Activated CD4-positive, alpha-beta T cell treated with anti-CD3 and anti-CD28 coated beads, Interleukin-2, amount 50 U/mL, for 1 hour (primary cell): ENCODE data around the gene TRHDE.

Experiments used
- DNase-seq: peaks from one replicate; pipeline ENCODE4 v3.0.0-alpha.2; 2020

TRHDE gene

GRCh38 chr12:72523754-72524153 lies 251.6 kb downstream of the TRHDE start:
- DNase-seq = no peak

DNA sequence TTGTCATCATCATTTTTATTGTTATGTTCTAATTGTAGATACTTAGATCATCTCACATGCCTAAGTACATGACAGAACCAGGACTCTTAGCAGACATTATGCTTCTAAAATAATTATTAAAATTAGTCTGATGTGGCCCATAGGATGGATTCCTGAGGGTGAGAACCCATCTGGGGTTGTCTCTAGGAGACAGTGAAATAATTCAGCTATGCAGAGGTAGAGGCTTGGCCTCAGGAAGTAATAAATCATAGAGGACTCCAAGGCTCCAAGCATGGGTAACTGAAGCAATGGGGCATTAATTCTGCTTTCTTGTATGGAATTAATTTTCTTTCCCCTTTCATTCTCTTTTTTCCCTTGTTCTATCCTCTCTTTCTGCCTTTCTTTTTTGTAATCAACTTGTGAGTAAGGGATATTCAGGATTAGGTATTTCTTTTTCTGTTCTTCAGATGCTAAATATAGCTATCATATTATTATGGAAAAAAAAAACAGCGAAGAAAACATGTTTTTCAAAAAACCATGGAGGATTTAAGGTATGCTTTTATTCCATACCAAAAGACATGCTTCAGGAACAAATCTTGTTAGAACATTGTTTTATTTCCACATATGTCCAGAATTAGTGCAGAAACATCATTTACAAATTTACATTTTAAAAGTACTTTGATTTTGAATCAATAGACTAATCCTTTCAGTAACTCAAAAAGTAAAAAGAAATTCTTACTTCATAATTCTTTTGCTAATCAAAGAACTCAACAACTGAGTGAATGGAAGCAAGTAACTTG lies 263.2 kb downstream of the TRHDE start:
- DNase-seq = no peak

DNA sequence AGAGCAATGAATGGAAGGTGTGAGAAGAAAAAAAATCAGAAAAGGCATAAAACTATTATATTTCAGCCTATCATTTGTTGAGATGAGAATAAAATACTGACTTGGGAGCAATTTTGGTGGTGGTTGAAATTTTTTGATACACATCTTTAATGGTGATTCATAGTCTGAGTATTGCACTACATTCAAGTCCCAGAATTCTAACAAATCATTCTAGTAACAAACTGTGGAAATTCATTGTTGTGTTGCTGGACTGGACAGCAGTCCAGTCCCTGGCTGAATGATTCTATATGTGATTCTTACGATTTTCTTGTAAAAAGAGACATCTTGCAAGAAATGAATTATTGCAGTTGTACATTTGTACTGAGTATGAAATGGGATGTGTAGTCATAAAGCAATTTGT lies 268.6 kb downstream of the TRHDE start:
- DNase-seq = no peak

- no peak for DNase-seq
Measured at GRCh38 chr12:72543777-72544467, 271.8 kb downstream of the TRHDE start.

DNA sequence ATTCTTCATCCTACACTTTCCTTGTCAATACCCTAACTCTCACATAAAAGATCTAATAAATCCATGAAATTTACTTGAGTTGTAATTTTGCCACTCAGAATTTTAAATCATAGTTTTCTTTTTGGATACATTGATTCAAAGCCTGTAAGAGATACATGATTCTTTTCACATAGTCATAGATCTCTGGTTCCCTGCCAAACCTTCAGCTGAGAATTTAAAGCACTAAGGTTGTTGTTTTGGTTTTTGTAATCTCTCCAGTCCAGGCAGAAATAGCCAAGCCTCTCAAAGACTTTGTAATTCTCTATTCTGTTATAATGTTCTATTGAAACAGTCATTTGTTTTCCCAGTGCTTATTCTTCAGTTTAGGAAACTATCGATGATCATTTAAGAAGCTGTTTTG lies 273.9 kb downstream of the TRHDE start:
- DNase-seq = no peak

DNA sequence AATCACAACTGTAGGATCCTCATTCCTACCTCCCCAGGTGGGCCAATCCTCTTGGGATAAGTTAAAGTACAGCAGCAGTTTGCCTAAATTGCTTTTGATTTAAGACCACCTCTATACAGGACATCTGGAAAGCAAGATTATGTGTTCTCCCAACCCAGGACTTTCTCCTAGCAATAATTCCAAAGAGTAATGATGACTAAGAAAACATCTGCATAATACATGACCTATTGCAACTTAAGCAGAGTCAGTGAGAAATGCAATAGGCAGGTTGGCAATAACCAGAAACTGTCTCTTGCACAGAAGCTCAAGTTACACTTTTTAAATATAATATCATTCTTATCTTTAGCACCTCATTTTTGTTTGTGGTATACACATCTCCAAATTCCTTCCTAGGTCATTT lies 275.4 kb downstream of the TRHDE start:
- no peak for DNase-seq

GRCh38 chr12:72549184-72549583 lies 277.0 kb downstream of the TRHDE start:
- no peak for DNase-seq

- DNase-seq = no peak
Measured at GRCh38 chr12:72560003-72560769, 288.0 kb downstream of the TRHDE start.

DNA sequence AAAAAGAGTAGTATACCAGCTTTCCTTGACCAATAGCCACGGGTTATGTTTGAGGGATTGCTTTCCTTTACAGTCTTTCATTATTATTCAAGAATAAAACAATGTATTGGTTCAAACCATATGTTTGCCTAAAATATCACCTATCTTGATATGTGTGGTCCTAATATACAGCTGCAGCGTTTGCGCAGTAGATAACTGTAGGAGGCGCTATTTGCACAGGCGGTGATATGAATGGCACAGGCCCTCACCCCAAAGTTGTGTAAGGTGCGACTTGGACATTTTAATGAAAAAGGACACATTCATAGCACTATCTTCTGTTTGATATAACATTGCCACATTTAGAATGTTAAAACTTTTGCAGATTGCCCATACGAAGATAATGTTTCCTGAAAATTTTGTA lies 298.4 kb downstream of the TRHDE start:
- no peak for DNase-seq

- DNase-seq = no peak
Measured at GRCh38 chr12:72574138-72574537, 302.0 kb downstream of the TRHDE start.

GRCh38 chr12:72578327-72578726 lies 306.2 kb downstream of the TRHDE start:
- no peak for DNase-seq

- DNase-seq = no peak
Measured at GRCh38 chr12:72586456-72586855, 314.3 kb downstream of the TRHDE start.

DNA sequence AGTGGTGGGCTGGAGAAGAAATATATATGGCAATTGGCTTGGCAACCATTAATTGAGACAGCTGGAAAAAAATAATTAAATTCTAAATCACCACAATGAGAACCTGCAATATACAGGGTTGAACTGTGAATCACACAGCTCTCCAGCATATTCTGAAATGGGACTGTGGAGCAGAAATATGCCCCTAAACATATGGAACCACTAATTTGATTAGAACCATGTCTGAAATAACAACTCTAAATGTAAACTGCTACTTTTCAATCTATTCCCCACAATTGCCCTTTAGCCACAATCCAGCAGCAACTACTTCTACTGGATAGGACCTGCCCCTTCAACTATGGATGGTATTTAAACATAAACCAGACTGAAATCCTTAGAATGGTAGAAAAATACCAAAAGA lies 330.4 kb downstream of the TRHDE start:
- DNase-seq = no peak

- DNase-seq = no peak
Measured at GRCh38 chr12:72605975-72606374, 333.8 kb downstream of the TRHDE start.

DNA sequence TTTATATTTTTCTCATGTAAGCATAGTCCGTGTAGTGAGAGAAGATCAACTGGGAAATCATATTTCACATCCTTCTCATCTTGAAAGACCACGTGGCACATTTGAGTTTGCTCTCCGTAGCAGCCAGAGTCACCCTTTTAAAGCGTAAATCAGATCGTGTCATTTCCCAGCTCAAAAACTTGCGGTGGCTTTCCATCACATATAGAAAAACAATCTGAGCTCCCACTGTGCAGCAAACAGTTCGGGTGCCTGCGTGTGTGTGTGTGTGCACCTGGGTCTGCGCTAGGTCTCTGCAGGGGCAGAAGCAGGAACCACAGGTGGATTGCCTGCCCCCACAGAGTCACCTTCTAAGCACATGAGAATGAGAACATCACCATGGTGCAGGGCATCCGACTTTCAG lies 338.2 kb downstream of the TRHDE start:
- DNase-seq = no peak

- no peak for DNase-seq
Measured at GRCh38 chr12:72610854-72611358, 338.7 kb downstream of the TRHDE start.

DNA sequence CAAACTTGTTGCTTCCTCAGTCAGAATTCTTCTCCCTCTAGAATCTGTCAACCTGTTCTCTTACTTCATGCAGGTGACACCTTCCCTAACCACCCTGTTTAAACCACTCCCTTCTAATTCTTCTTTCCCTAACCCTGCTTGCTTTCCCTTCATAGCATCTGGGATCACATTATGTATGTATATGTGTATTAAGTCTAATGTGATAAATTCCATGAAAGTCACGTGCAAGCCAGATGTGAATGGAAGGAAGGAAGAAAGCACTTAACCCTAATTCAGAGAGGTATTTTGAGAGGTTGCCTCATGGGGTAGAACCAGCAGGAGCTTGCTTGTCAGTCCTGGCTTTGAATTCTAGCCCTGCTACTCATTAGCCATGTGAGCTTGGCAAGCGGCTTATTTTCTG lies 340.0 kb downstream of the TRHDE start:
- no peak for DNase-seq

GRCh38 chr12:72618764-72619163 lies 346.6 kb downstream of the TRHDE start:
- no peak for DNase-seq

GRCh38 chr12:72622556-72622955 lies 350.4 kb downstream of the TRHDE start:
- DNase-seq = no peak

DNA sequence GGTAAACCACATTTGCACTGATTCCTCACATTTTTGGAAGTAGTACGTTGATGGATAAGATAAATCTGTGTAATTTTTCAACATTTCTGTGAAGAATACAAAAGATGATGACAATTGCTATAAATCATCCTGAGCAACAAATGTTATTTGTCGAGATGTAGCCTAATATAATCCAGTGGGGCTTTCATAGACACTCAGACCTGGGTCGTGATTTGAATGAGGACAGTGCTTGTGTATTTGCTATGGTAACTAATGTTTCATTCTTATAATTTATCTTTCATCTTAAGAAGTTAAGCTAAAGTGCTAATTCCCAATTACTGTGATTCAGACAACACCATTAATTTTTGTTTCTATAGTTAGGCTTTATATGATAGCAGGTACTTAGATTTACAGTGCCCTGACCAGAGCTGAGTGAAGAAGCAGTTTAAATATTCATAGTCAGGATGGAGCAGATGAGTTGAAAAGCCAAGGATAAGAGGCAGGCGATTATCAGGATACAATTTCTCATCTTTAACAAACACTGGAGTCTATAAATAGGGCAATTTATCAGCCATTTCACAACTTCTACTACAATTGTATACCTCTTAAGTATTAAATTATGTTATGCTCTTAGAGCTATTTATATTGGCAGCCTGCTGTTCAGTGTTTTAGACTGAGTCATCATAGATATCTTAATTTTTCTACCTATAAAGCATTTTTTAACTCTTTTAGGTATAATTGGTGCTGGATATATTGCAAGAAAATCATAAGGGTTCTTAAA lies 359.9 kb downstream of the TRHDE start:
- no peak for DNase-seq

GRCh38 chr12:72642706-72643105 lies 370.5 kb downstream of the TRHDE start:
- no peak for DNase-seq

DNA sequence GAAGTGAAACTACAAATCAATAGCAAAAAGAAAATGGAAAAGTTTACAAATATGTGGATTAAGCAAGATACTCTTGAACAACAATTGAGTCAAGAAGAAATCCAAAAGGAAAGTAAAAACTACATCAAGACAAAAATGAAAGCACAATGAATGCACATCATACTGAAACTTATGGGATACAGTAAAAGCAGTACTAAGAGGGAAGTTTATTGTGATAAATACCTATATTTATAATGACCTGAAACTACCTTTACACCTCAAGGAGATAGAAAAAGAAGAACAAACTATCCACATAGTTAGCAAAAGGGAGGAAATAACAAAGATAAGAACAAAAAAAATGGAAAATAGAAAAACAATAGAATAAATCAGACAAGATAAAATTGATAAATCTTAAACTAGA lies 375.0 kb downstream of the TRHDE start:
- DNase-seq = no peak

- DNase-seq = no peak
Measured at GRCh38 chr12:72658615-72659014, 386.4 kb downstream of the TRHDE start.
